GM18502 (cell line): ENCODE results near the gene TESK2.
A peak's percentile ranks its signal among the peaks of the same experiment; 100 is the strongest.
"Not testable (repeated sequence)": the region's sequence is repeated elsewhere in the genome, so short reads cannot be mapped to it uniquely, and the experiment has no call there.

Source experiments
- ATAC-seq: cut with Tn5 transposase; IDR thresholded peaks from one replicate; pipeline ENCODE4 v1.9.1; 2021; ENCODE audit warnings: mild to moderate bottlenecking; ENCODE audit not compliant: unreplicated experiment, poor library complexity

The TESK2 gene

GRCh38 chr1:45478121-45478814, 12.7 kb downstream of the TESK2 start:
- no peak for ATAC-seq

- ATAC-seq, result no peak
These were observed 13.3 kb downstream of the TESK2 start for GRCh38 chr1:45477646-45478045.

- ATAC-seq, result not testable (repeated sequence)
These were observed 16.8 kb downstream of the TESK2 start for GRCh38 chr1:45474194-45474593.

- ATAC-seq, result no peak
These were observed 17.7 kb downstream of the TESK2 start for GRCh38 chr1:45473302-45473701.

- ATAC-seq, result no peak
These were observed 20.6 kb downstream of the TESK2 start for GRCh38 chr1:45470306-45470798.

- peak; percentile 60 for ATAC-seq
These were observed 23.6 kb downstream of the TESK2 start for GRCh38 chr1:45467353-45467752.

GRCh38 chr1:45465277-45465676, 25.7 kb downstream of the TESK2 start:
- no peak for ATAC-seq

- ATAC-seq, result no peak
These were observed 32.1 kb downstream of the TESK2 start for GRCh38 chr1:45458894-45459293.

GRCh38 chr1:45456531-45456930, 34.4 kb downstream of the TESK2 start:
- ATAC-seq, result no peak

- ATAC-seq, result no peak
These were observed 35.8 kb downstream of the TESK2 start for GRCh38 chr1:45455162-45455561.

- no peak for ATAC-seq
These were observed 36.5 kb downstream of the TESK2 start for GRCh38 chr1:45454464-45454863.

GRCh38 chr1:45452503-45452902, 38.5 kb downstream of the TESK2 start:
- ATAC-seq, result no peak

- no peak for ATAC-seq
These were observed 42.6 kb downstream of the TESK2 start for GRCh38 chr1:45448357-45448756.

GRCh38 chr1:45446950-45447672, 43.9 kb downstream of the TESK2 start:
- no peak for ATAC-seq

- ATAC-seq, result no peak
These were observed 44.4 kb downstream of the TESK2 start for GRCh38 chr1:45446530-45446929.

- no peak for ATAC-seq
These were observed 46.3 kb downstream of the TESK2 start for GRCh38 chr1:45444609-45445131.

- no peak for ATAC-seq
These were observed 47.1 kb downstream of the TESK2 start for GRCh38 chr1:45443580-45444446.

GRCh38 chr1:45442272-45442671, 48.7 kb downstream of the TESK2 start:
- no peak for ATAC-seq

- no peak for ATAC-seq
These were observed 53.6 kb downstream of the TESK2 start for GRCh38 chr1:45437323-45437722.

GRCh38 chr1:45430490-45430889, 60.5 kb downstream of the TESK2 start:
- ATAC-seq, result no peak
